HUES6 (cell line): ENCODE results near the gene NEDD1.

Experiments used
- H3K27ac ChIP-seq: 2 replicates; pipeline ENCODE4 v1.7.0; 2013; ENCODE audit warnings: low read depth, mild to moderate bottlenecking, low read length, inconsistent platforms
- H3K27me3 ChIP-seq: 2 replicates; pipeline ENCODE4 v1.6.1; 2013; ENCODE audit warnings: low read length; ENCODE audit not compliant: control insufficient read depth, insufficient read depth
- H3K36me3 ChIP-seq: 2 replicates; pipeline ENCODE4 v1.6.1; 2013; ENCODE audit warnings: low read length; ENCODE audit not compliant: control insufficient read depth, insufficient read depth
- H3K4me1 ChIP-seq: 2 replicates; pipeline ENCODE4 v1.6.1; 2013; ENCODE audit warnings: low read length; ENCODE audit not compliant: control insufficient read depth, insufficient read depth
- H3K4me3 ChIP-seq: 2 replicates; pipeline ENCODE4 v1.5.1; 2013; ENCODE audit warnings: low read depth, low read length
- H3K9ac ChIP-seq: one replicate; pipeline ENCODE4 v1.6.1; 2013; ENCODE audit warnings: mild to moderate bottlenecking, low read length
- H3K9me3 ChIP-seq: 2 replicates; pipeline ENCODE4 v1.6.1; 2013; ENCODE audit warnings: low read depth, low read length; ENCODE audit not compliant: control insufficient read depth, insufficient read depth

Gene NEDD1

DNA sequence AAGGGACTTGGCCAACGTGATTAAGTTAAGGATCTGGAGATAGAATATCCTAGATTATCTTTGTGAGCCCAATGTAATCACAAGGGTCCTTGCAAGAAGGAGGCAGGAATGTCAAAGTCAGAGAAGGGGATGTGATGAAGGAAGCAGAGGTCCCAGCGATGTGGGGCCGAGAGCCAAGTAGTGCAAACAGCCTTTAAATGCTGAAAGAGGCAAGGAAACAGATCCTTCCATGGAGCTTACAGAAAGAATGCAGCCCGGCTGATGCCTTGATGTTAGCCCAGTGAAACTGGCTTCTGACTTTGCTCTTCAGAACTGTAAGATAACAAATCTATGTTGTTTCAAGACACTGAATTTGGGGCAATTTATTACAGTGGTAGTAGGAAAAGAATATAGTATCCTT is 74.9 kb downstream of the NEDD1 start:
- Histone ChIP-seq H3K27ac (no peak overlapping the region), H3K9me3 (no peaks in the 10 kb centered on the region), H3K9ac (no peak overlapping the region), H3K27me3 (peaks cover 21% of the 10 kb centered on the region), H3K4me3 (no peak overlapping the region), H3K4me1 (peaks cover 12% of the 10 kb centered on the region), H3K36me3 (no peaks in the 10 kb centered on the region)

DNA sequence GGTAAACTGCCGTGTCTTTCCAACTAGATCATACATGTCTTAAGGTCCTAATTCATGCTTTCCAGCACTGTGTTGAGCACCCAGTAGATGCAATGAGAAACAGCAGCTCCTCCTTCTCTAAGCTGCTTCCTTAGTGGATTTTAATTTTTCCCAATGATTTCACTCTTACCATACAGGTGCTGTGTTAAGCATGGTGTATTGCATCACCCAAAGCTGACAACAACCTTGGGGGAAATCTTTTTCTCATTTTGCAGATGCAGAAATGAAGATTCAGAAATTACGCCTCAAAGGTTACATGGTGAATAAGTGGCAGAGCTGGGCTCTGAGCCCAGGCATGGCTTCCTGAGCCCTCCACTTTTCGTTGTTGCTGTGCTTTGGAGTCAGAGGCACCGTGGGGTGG is 75.6 kb downstream of the NEDD1 start:
- peaks cover 17% of the 10 kb centered on the region for H3K4me1 ChIP-seq
- H3K9ac ChIP-seq, result no peak overlapping the region
- no peak overlapping the region for H3K4me3 ChIP-seq
- H3K27me3 ChIP-seq, result peaks cover 21% of the 10 kb centered on the region
- no peaks in the 10 kb centered on the region for H3K36me3 ChIP-seq
- H3K27ac ChIP-seq, result no peak overlapping the region
- no peaks in the 10 kb centered on the region for H3K9me3 ChIP-seq

DNA sequence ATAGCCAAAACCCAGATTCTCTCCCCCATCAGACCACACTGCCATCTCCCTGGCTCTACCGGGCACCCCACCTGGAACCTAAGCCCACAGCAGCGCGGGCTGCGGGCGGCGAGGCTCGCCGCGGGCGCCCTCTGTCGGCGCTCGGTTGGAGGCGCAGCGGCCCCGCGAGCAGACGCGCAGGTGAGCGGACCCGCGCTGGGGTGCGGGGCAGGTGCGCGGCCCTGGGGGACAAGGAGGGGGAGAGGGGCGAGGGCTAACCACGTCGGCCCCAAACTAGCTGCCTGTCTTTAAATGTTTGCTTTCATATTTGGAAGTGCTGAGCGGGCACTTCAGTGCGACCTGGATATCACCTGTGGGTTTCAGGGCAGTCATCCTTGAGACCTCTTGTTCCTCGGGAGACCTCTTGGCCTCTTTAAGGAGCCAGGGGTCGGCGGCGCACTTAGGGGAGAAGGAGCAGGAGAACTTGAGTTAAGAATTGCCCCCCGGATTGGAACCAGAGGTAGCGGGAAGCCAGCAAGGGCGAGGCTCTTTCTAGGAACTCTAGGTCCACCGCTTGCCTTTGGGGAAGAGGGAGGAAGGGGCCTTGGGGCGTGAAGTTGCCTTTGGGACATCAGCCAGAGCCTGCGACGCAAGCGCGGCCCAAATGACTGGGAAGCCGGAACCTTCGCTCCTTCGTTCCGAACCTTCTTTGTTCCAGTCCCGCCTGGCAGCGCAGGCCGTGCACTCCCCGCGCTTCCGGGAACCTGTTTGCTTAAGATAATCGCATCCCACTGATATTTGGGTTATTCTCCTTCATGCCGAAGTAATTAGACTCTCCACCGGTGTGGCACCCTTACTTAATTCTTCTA is 78.7 kb downstream of the NEDD1 start:
- H3K9me3 ChIP-seq, result no peaks in the 10 kb centered on the region
- no peaks in the 10 kb centered on the region for H3K36me3 ChIP-seq
- peak overlapping the region; percentile 72 for H3K4me3 ChIP-seq
- peak overlapping the region; percentile 64 for H3K9ac ChIP-seq
- peaks cover 21% of the 10 kb centered on the region for H3K27me3 ChIP-seq
- peaks cover 29% of the 10 kb centered on the region for H3K4me1 ChIP-seq
- no peak overlapping the region for H3K27ac ChIP-seq

DNA sequence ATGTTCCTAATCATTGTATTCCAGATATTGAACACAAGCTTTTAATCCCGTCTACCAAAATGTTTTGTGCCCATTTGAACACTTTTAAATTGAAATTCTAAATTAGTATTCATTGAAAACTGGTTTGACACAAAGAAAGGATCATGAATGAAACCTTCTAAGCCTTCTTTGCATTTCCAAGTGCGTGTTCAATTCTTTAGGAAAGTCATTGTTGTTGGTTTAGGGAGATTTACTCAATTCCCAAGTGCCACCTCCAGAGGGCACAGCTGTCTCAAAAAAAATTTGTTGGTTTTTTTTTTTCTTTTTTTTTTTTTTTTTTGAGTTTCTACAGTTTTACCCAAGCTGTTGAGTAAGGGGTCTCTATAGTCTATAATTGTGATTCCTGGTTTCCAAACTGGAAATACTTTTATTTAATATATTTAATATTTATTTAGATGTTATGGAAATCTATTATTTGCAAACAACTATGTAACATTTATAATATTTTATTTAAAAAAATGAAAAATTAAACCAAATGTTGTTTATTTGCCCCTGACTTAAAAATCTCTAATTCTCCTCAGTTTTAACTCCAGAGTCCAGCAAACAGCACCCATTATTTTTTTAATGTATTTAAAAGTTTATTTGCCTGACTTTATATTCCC is 79.9 kb downstream of the NEDD1 start:
- H3K27ac ChIP-seq, result no peak overlapping the region
- peaks cover 27% of the 10 kb centered on the region for H3K4me1 ChIP-seq
- H3K9ac ChIP-seq, result no peak overlapping the region
- H3K27me3 ChIP-seq, result peaks cover 21% of the 10 kb centered on the region
- H3K9me3 ChIP-seq, result no peaks in the 10 kb centered on the region
- no peak overlapping the region for H3K4me3 ChIP-seq
- no peaks in the 10 kb centered on the region for H3K36me3 ChIP-seq

DNA sequence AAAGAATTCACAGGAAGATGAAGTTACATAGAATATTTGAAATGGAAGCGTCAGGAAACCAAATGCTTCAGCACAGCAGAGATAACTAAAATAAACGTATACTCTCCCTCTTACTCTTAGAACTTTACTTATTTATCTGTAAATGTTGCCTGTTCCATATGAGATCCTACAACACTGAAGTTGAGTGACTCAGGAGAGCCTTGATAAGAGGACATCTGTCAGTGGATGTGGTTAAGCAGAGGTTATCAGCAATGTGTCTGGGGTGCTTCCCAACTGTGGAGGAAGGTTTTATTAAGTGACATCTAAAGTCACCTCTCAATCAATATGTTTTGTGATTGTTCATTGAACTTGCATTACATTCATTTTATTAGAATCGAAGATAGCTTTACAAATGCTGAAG is 81.9 kb downstream of the NEDD1 start:
- Histone ChIP-seq H3K36me3 (no peaks in the 10 kb centered on the region), H3K27me3 (peaks cover 21% of the 10 kb centered on the region), H3K9ac (no peak overlapping the region), H3K27ac (no peak overlapping the region), H3K4me1 (peaks cover 27% of the 10 kb centered on the region), H3K4me3 (no peak overlapping the region), H3K9me3 (no peaks in the 10 kb centered on the region)

DNA sequence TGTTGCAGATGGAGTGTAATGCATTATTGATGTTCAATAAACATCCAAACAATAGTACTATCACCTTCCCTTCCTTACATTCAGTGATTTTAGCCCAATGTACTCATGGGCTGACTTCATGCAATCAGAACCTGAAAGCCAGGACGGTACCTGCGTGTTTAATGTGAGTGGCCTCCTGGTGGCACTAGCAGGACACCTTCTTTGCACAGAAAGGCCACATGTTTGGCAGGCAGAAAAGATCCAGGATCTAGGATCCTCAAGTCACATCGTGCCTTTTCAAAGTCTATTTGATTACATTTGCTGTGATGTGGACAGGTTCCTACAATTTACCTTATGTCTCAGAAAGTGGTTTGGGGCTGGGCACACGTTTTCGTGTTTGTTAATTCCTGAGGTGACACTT is 82.9 kb downstream of the NEDD1 start:
- H3K9me3 ChIP-seq, result no peaks in the 10 kb centered on the region
- no peak overlapping the region for H3K9ac ChIP-seq
- H3K27ac ChIP-seq, result no peak overlapping the region
- peaks cover 27% of the 10 kb centered on the region for H3K4me1 ChIP-seq
- peaks cover 17% of the 10 kb centered on the region for H3K27me3 ChIP-seq
- H3K36me3 ChIP-seq, result no peaks in the 10 kb centered on the region
- H3K4me3 ChIP-seq, result no peak overlapping the region

DNA sequence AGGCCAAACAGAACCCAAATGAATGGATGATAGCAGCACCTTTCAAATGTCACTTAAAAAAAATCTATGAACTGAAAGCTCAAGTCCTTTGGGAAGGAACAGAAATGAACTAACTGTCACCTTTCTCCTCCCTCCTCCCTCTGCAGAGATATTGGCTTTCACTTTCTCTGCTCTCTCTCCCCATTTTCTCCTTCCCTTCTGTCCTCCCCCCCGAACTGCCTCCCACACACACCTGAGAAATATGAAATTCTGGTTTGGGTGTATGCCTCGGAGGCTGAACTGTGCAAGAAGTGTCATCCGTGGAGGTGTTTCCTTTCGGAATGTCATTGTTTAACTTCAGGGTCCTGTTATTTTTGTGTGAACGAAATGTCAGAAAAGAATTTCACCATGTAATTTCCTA is 87.8 kb downstream of the NEDD1 start:
- no peak overlapping the region for H3K27ac ChIP-seq
- no peaks in the 10 kb centered on the region for H3K27me3 ChIP-seq
- H3K9ac ChIP-seq, result no peak overlapping the region
- H3K4me3 ChIP-seq, result no peak overlapping the region
- peaks cover 9% of the 10 kb centered on the region; the same call in 1 of the 2 replicates for H3K4me1 ChIP-seq
- no peaks in the 10 kb centered on the region for H3K36me3 ChIP-seq
- H3K9me3 ChIP-seq, result no peaks in the 10 kb centered on the region

DNA sequence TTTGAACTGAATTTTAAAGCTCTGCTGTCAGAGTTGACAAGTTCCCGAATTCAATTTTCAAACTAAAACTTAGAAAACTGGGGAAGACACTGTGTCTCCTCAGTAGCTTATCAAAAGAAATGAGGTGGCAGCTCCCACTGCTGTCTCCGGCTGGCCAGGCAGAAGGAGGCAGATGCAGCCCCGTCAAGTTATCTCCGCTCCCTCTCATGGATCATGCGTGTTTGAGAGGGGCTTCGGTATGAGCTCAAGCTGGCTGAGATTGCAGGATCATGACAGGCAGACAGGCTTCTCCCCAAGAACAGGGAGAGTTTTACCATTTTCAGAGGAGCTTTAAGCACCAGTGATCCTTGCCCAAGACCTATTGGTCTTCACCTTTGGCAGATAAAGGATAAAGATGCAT is 88.8 kb downstream of the NEDD1 start:
- Histone ChIP-seq H3K27me3 (no peaks in the 10 kb centered on the region), H3K27ac (no peak overlapping the region)

DNA sequence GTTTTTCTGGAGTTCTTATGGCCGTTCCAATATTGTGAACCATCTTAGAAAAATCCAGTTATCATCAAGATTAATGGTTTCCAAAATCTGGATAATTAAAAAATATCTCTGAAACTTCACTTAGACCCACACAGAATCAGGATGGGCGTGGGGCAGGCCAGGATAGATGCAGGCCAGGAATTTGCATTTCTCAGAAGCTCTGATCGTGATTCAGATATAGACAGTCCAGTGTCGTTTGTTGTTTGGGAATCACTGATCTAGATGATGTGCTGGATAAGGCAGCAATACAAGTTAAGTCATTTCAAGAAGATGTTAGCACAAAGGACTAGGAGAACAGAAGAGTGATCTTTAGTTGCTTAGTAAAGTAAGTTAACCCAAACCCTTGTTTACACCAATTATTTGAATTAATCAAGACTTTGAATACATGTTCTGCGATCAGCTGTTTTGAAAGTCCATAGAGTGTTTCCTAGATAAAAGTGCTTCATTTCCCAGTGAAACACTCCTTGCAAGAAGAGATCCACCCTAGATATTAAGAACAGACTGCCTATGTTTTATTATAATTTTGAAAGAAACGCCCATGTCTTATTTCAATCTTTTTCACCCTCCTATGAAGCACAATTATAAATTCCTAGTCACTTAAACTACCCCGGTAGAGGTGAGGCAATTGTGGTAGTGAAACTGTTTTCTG is 90.9 kb downstream of the NEDD1 start:
- no peaks in the 10 kb centered on the region for H3K9me3 ChIP-seq
- no peaks in the 10 kb centered on the region for H3K4me1 ChIP-seq
- H3K36me3 ChIP-seq, result no peaks in the 10 kb centered on the region
- H3K9ac ChIP-seq, result no peak overlapping the region
- no peak overlapping the region for H3K27ac ChIP-seq
- H3K27me3 ChIP-seq, result no peaks in the 10 kb centered on the region
- H3K4me3 ChIP-seq, result no peak overlapping the region

More for the DNA sequence above, 88.8 kb downstream of the NEDD1 start:
- no peaks in the 10 kb centered on the region for H3K9me3 ChIP-seq
- no peak overlapping the region for H3K4me3 ChIP-seq
- no peaks in the 10 kb centered on the region for H3K36me3 ChIP-seq
- peaks cover 4% of the 10 kb centered on the region; the same call in 1 of the 2 replicates for H3K4me1 ChIP-seq
- H3K9ac ChIP-seq, result no peak overlapping the region

DNA sequence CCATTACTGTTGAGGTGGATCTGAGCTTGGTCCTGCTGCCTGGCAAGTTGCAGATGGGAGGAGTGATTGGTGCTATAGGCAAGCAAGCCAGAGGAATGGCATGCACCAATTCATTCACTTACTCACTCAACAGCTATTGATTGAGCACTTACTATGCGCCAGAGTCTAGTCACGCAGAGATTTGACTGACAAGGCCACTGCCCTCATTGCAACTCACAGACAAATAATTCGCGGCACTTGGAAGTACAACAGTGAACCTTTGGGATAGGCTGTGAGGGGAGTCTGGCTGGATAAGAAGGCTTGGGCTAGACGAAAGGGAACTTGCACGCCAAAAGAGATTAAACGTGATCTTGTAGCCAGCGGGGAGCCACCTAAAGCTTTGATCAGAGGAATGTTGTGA is 96.2 kb downstream of the NEDD1 start:
- Histone ChIP-seq H3K27ac (no peak overlapping the region), H3K27me3 (no peaks in the 10 kb centered on the region), H3K4me1 (no peaks in the 10 kb centered on the region), H3K36me3 (no peaks in the 10 kb centered on the region), H3K9ac (no peak overlapping the region), H3K9me3 (no peaks in the 10 kb centered on the region), H3K4me3 (no peak overlapping the region)
